ENCODE results near the gene USF2.
"Not testable (repeated sequence)": the region's sequence is repeated elsewhere in the genome, so short reads cannot be mapped to it uniquely, and the experiment has no call there.

USF2 gene, protein sequence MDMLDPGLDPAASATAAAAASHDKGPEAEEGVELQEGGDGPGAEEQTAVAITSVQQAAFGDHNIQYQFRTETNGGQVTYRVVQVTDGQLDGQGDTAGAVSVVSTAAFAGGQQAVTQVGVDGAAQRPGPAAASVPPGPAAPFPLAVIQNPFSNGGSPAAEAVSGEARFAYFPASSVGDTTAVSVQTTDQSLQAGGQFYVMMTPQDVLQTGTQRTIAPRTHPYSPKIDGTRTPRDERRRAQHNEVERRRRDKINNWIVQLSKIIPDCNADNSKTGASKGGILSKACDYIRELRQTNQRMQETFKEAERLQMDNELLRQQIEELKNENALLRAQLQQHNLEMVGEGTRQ

DNA sequence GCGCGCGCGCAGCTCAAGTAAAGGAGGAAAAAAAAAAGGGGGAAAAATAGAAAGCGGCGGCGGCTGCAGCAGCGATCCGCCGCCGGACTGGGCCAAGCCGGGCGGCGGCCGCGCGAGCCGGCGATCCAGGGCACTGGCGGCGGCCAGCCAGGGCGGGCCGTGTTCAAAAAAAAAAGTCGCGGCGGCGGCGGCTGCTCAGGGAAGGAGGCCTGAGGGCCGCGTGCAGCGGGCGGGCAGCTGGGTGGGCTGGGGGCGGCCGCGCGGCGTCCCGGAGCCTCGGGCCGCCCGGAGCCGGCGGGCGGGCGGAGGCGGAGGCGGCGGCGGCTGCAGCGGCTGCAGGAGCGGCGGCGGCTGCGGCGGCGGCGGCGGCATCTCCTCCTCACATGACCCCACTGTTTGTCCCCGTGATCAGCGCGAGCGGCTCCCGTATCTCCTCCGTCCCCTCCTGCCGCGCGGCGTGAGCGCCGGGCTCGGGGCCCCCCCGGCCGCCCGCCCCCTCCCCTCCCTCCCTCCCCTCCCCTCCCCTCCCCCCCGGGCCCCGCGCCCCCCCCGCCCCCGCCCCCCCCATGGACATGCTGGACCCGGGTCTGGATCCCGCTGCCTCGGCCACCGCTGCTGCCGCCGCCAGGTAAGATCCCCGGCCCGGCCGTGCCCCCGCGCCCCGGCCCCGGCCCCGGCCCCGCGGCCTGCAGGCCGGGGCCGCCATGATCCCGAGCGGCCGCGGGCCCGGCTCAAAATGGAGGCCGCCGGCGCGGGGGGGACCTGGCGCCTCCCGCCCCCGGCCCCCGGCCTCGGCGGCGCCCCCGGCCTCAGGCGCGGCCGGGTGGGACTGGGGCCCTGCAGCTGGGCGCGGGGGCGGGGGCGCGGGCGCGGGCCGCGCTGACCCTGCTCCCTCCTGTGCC lies at the start of gene USF2:
USF2 (plus strand) TSS at position 427 of the 902 bp plus-strand sequence; CDS start at position 567, 140 bp downstream.
- DNase-seq (ENCODE audit: low read depth): no peak

GRCh38 chr19:35219008-35219407 lies 49.8 kb upstream of the USF2 start:
- DNase-seq (ENCODE audit: low read depth): no peak

DNA sequence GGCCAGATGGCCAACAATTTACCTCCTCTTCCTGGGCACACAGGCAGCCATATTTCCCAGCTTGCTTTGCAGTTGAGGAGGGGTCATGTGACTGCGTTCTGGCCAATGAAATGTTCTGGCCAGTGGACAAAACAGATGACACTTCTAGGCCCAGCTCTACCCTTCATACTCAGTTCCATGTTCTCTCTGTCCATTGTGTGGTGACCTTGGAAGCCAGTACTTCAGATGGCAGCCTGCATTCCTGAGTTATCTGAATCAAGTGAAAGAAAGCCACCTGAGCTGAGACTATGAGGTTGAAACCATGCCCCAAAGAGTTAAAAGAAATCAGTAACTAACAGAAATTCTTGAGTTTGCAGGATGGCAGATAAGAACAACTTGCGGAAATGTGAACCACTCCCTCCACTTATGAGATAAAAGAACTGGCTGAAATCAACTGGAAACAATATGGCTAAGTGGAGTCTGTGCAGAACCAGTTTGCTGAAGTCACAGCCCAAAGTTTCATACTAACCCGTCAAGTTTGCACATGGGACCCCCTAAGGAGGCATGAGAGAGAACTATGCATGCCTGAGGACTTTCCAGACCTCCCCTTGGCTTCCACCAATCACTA lies 48.3 kb upstream of the USF2 start:
- no peak for DNase-seq (ENCODE audit: low read depth)

DNA sequence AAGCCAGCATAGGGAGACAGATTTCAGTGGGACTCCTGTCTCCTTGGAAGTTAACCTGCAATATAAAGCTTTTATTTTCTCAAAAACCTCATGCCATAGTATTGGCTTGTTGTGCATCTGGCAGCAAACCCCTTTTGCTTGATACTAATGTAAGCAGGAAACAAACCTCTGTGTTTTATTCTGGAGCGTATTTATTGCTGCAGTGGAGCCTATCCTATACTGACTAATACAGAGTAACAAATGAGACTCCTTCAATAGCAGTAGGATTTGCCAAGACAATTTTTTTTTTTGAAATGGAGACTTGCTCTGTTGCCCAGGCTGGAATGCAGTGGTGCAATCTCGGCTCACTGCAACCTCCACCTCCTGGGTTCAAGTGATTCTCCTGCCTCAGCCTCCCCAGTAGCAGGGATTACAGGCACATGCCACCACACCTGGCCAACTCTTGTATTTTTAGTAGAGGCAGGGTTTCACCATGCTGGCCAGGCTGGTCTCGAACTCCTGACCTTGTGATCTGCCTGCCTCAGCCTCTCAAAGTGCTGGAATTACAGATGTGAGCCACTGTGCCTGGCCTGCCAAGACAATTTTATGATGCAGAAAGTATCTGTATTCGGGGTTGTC lies 47.7 kb upstream of the USF2 start:
- DNase-seq (ENCODE audit: low read depth): not testable (repeated sequence)

- DNase-seq (ENCODE audit: low read depth): no peak
These were observed 46.3 kb upstream of the USF2 start for GRCh38 chr19:35222373-35223015.

- DNase-seq (ENCODE audit: low read depth): no peak
These were observed 45.5 kb upstream of the USF2 start for GRCh38 chr19:35223084-35223790.

DNA sequence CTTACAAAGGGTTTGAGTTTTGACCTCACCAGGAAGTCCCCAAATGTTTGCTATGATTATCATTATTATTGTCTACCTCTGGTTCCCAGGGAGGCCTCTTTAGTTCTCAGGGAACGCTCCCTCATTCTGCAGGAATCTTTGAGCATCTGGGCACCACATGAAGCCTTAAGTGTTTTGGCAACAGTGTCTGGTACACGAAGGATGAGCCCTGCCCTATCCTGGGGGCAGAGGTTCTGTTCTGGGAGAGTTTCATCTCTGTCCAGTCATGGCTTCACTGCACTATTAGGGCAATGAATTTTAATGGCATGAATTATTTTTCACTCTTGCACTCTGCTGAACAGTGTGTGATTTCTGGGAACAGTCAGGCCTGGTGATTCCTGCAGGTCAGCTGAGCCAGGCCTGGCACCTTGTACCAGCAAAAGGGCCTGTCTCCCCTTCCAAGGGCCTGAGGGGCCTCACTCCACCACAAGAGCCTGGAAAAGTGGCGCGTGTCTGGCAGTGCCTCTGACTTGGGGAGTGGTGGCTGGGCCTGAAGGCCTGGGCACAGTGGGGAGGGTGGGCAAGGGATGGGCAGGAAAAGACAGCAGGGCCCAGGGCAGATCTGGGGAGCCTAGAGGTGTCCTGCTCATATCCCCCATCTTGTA lies 44.8 kb upstream of the USF2 start:
- DNase-seq (ENCODE audit: low read depth): no peak

GRCh38 chr19:35224681-35225571 lies 43.8 kb upstream of the USF2 start:
- DNase-seq (ENCODE audit: low read depth): no peak

DNA sequence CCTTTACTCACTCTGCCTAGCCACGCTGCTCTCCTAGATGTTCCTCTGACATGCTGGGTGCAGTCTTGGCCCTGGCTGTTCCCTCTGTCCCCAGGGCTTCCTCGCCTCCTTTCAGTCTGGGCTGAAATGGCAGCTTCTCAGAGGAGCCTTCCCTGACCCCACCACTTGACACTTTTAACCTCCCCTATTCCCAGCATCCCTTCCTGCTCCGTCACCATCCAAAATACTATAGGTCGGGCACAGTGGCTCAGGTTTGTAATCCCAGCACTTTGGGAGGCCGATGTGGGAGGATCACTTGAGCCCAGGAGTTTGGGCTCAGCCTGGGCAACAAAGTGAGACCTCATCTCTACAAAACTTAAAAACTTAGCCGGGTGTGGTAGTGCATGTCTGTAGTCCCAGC lies 42.8 kb upstream of the USF2 start:
- no peak for DNase-seq (ENCODE audit: low read depth)

- no peak for DNase-seq (ENCODE audit: low read depth)
These were observed 42.0 kb upstream of the USF2 start for GRCh38 chr19:35226748-35227147.

DNA sequence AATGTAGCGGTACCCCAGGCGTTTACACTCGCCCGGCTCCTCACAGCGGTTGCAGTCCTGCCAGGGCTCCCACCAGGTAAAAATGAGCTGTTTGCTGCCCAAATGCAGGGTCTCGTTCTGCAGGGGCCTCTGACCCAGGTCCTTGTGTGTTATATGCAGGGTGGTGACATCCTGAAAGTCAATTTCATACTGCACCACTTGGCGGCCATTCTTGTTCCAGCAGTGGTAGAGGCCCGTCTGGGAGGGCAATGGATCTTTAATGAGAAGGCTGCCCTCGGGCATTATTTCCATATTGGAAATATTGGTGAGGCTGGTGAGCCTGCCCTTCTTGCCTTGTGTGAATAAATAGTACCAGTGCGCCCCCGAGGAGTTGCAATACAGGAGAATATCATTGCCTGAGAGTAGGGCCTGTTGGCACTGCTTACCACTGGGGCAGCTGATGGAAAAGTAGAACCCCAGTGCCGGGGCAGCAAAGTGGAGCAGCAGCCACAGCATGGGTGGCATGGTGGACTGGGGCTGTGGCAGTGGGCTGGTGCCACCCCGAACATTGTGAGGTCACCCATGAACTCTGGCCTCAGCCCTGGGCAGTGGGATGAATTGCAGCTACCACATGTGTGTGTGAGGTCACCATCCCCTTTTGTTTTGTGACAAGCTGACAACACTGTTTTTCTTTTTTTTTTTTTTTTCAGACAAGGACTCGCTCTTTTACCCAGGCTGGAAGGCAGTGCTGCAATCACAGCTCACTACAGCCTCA lies 40.4 kb upstream of the USF2 start, which contains the start of gene FAM187B:
FAM187B (minus strand) TSS at position 563 of the 754 bp plus-strand sequence; CDS start at position 504, 59 bp downstream.
- no peak for DNase-seq (ENCODE audit: low read depth)

DNA sequence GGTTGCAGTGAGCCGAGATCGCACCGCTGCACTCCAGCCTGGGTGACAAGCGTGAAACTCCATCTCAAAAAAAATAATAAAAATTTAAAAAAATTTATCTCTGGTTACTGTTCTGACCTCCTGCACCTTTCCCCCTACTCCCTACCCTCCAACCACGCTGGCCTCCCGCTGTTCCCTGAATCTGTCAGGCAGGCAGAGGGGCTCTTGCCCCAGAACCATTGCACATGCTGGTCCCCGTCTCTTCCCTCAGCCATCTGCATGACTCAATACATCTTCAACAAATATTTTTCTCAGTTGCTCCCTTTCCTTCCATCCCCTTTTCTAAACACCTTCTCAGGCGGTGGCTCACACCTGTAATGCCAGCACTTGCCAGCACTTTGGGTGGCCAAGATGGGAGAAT lies 39.2 kb upstream of the USF2 start:
- DNase-seq (ENCODE audit: low read depth): no peak

- no peak for DNase-seq (ENCODE audit: low read depth)
These were observed 36.7 kb upstream of the USF2 start for GRCh38 chr19:35231956-35232645.

DNA sequence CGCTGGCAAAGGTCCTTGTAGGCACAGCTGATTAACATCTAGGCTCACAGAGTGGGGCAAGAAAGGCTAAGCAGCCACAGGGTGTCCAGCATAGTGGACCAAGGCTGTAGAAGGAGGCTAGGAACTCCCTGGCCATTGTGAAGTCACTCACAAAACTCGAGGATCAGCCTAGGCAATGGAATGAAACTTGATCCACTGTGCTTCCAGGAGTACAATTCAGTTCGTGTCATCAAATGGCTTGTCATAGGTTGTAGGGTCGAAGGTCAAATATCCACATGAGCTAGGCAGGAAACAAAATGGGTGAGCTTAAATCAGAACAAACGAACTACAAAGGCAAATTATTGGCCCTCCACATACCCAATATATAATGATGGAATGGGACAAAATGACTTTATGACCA lies 35.9 kb upstream of the USF2 start:
- DNase-seq (ENCODE audit: low read depth): no peak

GRCh38 chr19:35236638-35237400 lies 31.9 kb upstream of the USF2 start:
- no peak for DNase-seq (ENCODE audit: low read depth)

DNA sequence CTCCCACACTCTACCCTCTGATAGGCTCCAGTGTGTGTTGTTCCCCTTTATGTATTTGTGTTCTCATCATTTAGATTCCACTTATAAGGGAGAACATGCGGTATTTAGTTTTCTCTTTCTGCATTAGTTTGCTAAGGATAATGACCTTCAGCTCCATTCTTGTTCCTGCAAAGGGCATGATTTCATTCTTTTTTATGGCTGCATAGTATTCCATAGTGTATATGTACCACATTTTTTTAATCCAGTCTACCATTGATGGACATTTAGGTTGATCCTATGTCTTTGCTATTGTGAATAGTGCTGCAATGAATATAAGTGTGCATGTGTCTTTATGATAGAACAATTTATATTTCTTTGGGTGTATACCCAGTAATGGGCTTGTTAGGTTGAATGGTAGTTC lies 29.2 kb upstream of the USF2 start:
- DNase-seq (ENCODE audit: low read depth): not testable (repeated sequence)

- no peak for DNase-seq (ENCODE audit: low read depth)
These were observed 28.4 kb upstream of the USF2 start for GRCh38 chr19:35240327-35240726.

Data from stimulated activated CD8-positive, alpha-beta memory T cell treated with anti-CD3 and anti-CD28 coated beads, Interleukin-15, amount 100 ng/mL, for 24 hours (primary cell).